Measurements from ENCODE around the gene RAMP1.
A peak's percentile ranks its signal among the peaks of the same experiment; 100 is the strongest.

Gene RAMP1

DNA sequence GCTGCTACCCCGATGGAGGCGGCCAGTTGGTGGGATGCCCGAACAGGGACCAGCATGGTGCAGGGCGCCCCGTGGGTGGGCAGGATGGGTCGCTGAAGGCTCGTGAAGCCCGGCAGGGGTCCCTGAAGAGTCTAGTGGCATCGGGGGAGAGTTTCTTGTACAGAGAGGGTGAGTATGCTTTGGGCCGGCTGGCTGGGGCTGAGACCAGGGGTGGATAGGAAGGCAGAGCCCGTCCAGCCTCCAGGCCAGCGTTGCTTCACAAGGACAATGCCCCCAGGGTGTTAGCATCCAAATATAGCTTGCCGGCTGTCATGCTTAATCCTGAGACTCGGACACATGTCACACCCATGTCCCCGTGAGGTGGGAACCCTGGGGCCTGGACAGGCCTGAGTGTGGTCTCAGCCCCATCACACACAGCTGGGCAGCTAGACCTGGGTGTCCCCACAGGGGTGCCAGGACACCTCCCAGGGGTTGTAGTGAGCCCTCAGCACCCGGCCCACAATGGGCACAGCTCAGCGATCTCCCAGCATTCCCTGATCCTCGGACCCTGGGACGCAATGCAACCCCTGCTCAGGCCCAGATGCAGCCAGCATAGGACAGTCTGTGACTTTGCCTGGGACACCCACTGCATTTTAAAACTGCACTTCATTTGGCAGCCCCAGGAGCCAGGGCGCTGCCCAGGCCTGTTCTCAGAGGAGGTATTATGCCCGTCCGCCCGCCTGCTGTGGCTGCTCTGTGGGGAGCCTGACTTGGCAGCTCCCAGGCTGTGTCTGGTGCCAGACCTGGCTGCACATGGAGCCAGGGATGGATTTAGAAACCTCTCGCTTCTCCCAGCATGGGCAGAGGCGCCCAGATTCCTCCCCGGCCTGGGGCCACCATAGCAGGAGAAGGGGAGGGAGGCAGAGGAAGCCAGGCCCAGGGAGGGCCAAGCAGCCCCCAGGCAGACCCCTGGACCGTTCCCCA lies 36.4 kb downstream of the RAMP1 start:
- no peak for DNase-seq

GRCh38 chr2:237896507-237896892 lies 37.1 kb downstream of the RAMP1 start:
- DNase-seq, result no peak

DNA sequence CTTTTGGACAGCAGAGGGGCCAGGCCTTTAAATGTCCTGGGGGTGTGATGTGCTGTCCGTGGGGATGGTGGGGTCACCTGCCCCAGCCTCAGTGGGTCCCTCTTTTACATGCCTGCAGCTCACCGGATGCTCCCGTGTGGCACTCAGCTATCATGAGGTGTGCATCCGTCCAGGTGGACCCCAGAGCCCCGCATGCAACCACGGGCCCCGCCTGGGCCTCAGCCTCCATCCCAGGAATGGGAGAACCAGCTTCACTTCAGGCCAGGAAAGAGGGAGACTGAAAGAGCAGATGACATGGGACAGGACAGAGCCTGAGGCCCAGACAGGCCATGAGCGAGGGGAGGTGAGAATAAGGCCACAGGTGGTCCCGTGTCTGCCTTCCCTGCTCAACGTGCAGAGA lies 37.5 kb downstream of the RAMP1 start:
- no peak for DNase-seq

DNA sequence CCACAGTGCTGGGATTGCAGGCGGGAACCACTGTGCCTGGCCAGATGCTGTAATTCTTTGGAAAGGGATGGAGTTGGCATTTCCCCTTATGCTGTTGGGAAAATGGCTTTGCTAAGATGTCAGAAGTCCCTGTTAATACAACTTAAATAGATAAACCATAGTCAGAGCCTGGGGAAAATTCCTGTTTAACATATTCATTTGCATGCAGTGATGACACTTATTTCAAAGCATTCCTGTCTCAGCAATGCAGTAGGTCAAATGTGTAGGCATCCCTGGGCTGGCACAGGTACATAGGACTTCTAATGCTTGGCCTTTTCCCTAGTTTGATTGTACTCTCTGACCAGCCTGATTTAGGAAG lies 38.6 kb downstream of the RAMP1 start:
- DNase-seq, result no peak

- peak; percentile 11 for DNase-seq
Observed at GRCh38 chr2:237900891-237901831, 41.7 kb downstream of the RAMP1 start.

- peak; percentile 15 for DNase-seq
Observed at GRCh38 chr2:237901932-237902850, 42.8 kb downstream of the RAMP1 start.

GRCh38 chr2:237904831-237905599 lies 45.6 kb downstream of the RAMP1 start:
- DNase-seq, result no peak

DNA sequence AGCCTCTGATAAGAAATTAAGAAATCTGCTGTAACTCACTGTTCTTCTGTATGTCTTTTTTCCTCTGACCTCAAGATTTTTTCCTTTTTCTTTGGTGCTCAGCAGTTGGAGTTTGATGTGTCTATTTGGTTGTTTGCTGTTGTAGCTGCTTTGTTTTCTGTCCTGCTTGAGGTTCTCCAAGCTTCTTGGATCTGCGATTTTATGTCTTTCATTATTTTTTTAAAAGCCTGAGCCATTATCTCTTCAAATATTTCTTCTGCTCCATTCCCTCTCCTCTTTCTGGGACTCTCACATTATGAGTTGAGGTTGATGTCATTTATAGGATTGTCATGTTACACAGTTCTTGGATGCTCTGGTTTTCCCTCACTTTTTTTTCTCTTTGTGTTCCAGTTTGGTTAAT lies 47.7 kb downstream of the RAMP1 start:
- no peak for DNase-seq

DNA sequence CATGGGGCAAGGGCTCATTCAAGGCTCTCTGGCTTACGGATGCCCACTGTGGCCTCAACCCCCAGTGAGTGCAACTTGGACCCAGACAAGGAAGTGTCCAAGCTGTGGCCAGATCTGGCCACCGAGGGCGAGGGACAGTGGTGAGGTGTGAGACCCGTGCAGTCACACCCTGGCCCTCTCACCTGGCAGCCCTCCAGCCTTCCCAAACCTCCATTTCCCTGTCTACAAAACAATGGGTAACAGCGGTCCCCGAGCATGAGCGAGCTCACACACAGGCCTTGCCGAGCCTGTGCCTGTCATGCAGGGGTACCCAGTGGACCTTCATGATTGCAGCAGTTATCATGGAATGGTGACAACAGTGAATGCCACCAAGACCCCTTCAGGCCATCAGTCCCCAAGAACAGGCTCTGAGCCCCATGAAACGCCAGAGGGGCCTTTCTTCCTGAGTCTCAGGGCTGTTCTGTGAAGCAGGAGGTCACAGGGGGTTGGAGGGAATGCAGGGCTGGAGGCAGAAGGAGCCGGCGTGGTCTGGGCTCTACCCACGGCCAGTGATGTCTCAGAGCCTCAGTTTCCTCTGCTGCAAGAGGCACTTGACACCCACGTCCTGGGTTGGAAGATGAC lies 49.8 kb downstream of the RAMP1 start:
- DNase-seq, result no peak

- DNase-seq, result no peak
Observed at GRCh38 chr2:237909801-237910475, 50.5 kb downstream of the RAMP1 start.

DNA sequence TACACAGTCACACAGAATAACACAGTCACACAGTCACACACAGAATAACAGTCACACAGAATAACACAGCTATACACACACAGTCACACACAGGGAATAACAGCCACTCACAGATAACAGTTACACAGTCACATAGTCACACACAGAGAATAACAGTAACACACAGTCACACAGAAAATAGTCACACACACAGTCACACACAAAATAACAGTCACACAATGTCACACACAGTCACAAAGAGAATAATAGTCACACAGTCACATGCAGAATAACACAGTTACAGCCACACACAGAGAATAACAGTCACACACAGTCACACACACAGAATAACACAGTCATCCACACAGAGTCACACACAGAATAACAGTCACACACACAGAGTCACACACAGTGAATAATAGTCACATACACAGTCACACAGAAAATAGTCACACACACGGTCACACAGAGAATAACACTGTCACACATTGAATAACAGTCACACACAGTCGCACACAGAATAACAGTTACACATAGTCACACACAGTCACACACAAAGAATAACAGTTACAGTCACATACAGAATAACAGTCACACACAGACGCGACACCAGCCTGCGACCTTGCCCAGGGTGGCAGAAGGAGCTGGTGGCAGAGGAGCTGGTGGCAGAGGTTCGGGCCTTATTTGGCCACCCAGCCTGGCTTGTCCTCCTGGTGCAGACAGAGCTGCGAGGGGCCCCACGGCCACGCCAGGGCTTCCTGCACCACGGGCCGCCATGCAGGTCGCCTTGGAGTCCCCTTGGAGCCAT lies 51.3 kb downstream of the RAMP1 start:
- no peak for DNase-seq

- DNase-seq, result no peak
Observed at GRCh38 chr2:237911363-237912017, 52.1 kb downstream of the RAMP1 start.

- no peak for DNase-seq
Observed at GRCh38 chr2:237912271-237913192, 53.1 kb downstream of the RAMP1 start.

- no peak for DNase-seq
Observed at GRCh38 chr2:237913193-237913917, 53.9 kb downstream of the RAMP1 start.

GRCh38 chr2:237915576-237915975 lies 56.2 kb downstream of the RAMP1 start:
- no peak for DNase-seq

DNA sequence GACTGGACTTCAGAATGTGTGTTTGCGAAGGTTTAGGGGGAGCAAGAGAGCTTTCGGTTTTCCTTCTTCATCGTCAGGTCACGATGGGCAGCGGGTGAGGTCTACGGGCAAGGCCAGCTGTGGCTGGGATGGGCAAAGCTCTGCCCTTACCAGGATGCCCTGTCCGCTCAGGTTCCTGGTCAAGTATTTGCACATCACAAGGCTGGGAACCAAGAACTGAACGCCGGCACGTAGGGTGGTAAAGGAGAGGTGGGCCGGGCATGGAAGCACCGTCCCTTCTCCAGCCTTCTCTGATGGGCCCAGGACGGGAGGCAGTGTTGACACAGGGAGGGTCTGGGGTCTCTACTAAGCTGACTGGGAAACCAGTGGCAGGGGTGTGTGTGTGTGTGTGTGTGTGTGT lies 56.9 kb downstream of the RAMP1 start:
- DNase-seq, result no peak

DNA sequence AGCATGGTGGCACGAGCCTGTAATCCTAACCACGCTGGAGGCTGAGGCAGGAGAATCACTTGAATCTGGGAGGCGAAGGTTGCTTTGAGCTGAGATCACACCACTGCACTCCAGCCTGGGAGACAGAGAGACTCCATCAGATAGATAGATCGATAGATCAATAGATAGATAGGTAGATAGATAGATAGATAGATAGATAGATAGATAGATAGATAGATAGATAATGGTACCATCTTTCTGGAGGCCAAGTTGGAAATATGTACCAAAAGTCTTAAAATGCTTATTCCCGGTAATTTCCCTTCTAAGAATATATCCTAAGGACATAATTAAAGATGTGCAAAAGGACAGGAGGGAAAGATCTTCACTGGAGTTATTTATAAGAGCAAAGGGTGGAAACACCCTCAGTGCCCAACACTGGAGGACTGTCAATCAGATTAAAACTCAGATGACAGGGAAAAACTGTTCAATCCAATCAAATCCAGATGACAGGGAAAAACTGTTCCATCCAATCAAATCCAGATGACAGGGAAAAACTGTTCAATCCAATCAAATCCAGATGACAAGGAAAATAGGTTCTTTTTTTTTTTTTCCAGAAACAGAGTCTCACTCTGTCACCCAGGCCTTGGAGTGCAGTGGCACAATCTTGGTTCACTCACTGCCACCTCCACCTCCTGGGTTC lies 58.4 kb downstream of the RAMP1 start:
- DNase-seq, result no peak
